Lung (tissue), 12 donors: ENCODE data around the gene STAT5B. TPM values are rescaled to one million over a fixed set of nuclear protein-coding genes. Genes with fewer than 3 reads are reported as not detected.

Experiments
- ATAC-seq: fragments of 200-7000 bp; cut with Tn5 transposase; one replicate; pipeline ENCODE4 v1.9.1; 2020; ENCODE audit warnings: moderate number of reproducible peaks; ENCODE audit not compliant: insufficient read depth, low FRiP score
- DNase-seq, 3 donors: peaks; one replicate each; pipeline ENCODE4 v3.0.0-alpha.2; 2013 to 2017
- H3K27ac ChIP-seq, 2 donors: one replicate each; pipeline ENCODE4 v1.5.1; 2013; ENCODE audit warnings: mild to moderate bottlenecking in 2 of 2, moderate library complexity in 2 of 2, control low read depth in 1 of 2, inconsistent platforms in 1 of 2, low read depth in 1 of 2, low read length in 1 of 2
- H3K27me3 ChIP-seq, 3 donors: one replicate each; pipeline ENCODE4 v1.5.1; 2013; ENCODE audit warnings: low read length in 2 of 3; ENCODE audit not compliant: control insufficient read depth in 3 of 3, insufficient read depth in 3 of 3
- H3K36me3 ChIP-seq, 4 donors: one replicate each; pipeline ENCODE4 v1.5.1; 2013; ENCODE audit warnings: low read length in 4 of 4, mild to moderate bottlenecking in 1 of 4, moderate library complexity in 1 of 4; ENCODE audit not compliant: control insufficient read depth in 4 of 4, insufficient read depth in 4 of 4
- H3K4me1 ChIP-seq, 5 donors: one replicate each; pipeline ENCODE4 v1.5.1; 2013; ENCODE audit warnings: low read length in 5 of 5, mild to moderate bottlenecking in 2 of 5, moderate library complexity in 1 of 5; ENCODE audit not compliant: control insufficient read depth in 5 of 5, insufficient read depth in 5 of 5
- H3K4me3 ChIP-seq: one replicate; pipeline ENCODE4 v1.5.1; 2013; ENCODE audit warnings: mild to moderate bottlenecking, control low read depth, moderate library complexity
- H3K9ac ChIP-seq, 2 donors: one replicate each; pipeline ENCODE4 v1.5.1; 2013; ENCODE audit warnings: low read length in 2 of 2, control low read depth in 1 of 2; ENCODE audit not compliant: insufficient read depth in 1 of 2
- H3K9me3 ChIP-seq, 4 donors: one replicate each; pipeline ENCODE4 v1.5.1; 2013; ENCODE audit warnings: low read length in 3 of 4, mild to moderate bottlenecking in 1 of 4, moderate library complexity in 1 of 4; ENCODE audit not compliant: control insufficient read depth in 4 of 4, insufficient read depth in 3 of 4
- CTCF ChIP-seq: IDR thresholded peaks from 2 replicates; pipeline ENCODE4 v1.5.1; 2012; ENCODE audit warnings: mild to moderate bottlenecking; ENCODE audit errors: control extremely low read depth, extremely low read depth
- WGBS, 2 donors: extraction: QIAGEN DNeasy Blood & Tissue Kit; methylation state at CpG; one replicate each; pipeline ENCODE4 v1.1.7; 2013; 5-methylcytosine and 5-hydroxymethylcytosine counted together
- polyA plus RNA-seq, 2 donors: library from polyadenylated mRNA; stranded (reverse); fragments of 200-250 nt; gene quantifications; one replicate each; pipeline ENCODE4 v1.2.1, GENCODE V29; 2013
- total RNA-seq, 2 donors: library from RNA; depleted of rRNA in 1 of 2; stranded (reverse); fragments of >200 nt in 1 of 2; gene quantifications; one replicate each; pipeline ENCODE4 v1.2.1, GENCODE V29; 2014 to 2021
- donor health status: control.
- donor health status: control.
- donor health status: Bipolar disorder and iron deficiency.
- donor health status: healthy.
- donor health status: DM: yes; HTN: yes; CAD: no.

STAT5B gene
- total and polyA plus RNA-seq, 4 donors, result 23.3 to 53.6 (median 48.1) TPM

GRCh38 chr17:42309142-42309541 is 33.0 kb upstream of the STAT5B start:
- no peak for ATAC-seq
- 91 to 97% methylated on average over 9 of the region's 9 CpGs for WGBS, 2 donors
- Histone ChIP-seq H3K9ac (no peak overlapping the region), H3K4me1 (peaks cover 0 to 34% (median 24%) of the 10 kb centered on the region in 5 donors), H3K27ac (peak overlapping the region in 1 of 2 donors; percentile 13), H3K4me3 (no peak overlapping the region), H3K9me3 (no peaks in the 10 kb centered on the region), H3K27me3 (no peaks in the 10 kb centered on the region), H3K36me3 (peaks cover 0 to 65% (median 8%) of the 10 kb centered on the region in 4 donors)
- no peak for TF ChIP-seq CTCF
- DNase-seq, result no peak

GRCh38 chr17:42308446-42308845 is 32.3 kb upstream of the STAT5B start:
- no peaks in the 10 kb centered on the region for H3K27me3 ChIP-seq
- no peak for DNase-seq
- WGBS, 2 donors, result 81 to 86% methylated on average over 7 of the region's 7 CpGs
- no peak for ATAC-seq
- H3K9ac ChIP-seq, result no peak overlapping the region
- H3K36me3 ChIP-seq, result peaks cover 0 to 65% (median 3%) of the 10 kb centered on the region in 4 donors
- H3K4me1 ChIP-seq, result peaks cover 0 to 34% (median 24%) of the 10 kb centered on the region in 5 donors
- no peaks in the 10 kb centered on the region for H3K9me3 ChIP-seq
- TF ChIP-seq CTCF, result no peak
- no peak overlapping the region for H3K4me3 ChIP-seq
- H3K27ac ChIP-seq, result no peak overlapping the region

- peaks cover 0 to 57% (median 3%) of the 10 kb centered on the region in 4 donors for H3K36me3 ChIP-seq
- no peak overlapping the region for H3K27ac ChIP-seq
- H3K4me3 ChIP-seq, result no peak overlapping the region
- H3K9ac ChIP-seq, result no peak overlapping the region
- TF ChIP-seq CTCF, result no peak
- no peak for ATAC-seq
- H3K27me3 ChIP-seq, result no peaks in the 10 kb centered on the region
- H3K4me1 ChIP-seq, result peaks cover 0 to 31% (median 23%) of the 10 kb centered on the region in 5 donors
- no peaks in the 10 kb centered on the region for H3K9me3 ChIP-seq
- DNase-seq, result no peak
- 94% methylated on average over 19 of the region's 19 CpGs for WGBS, 2 donors
These were observed 31.3 kb upstream of the STAT5B start for GRCh38 chr17:42307362-42307927.

GRCh38 chr17:42306385-42306667 is 30.1 kb upstream of the STAT5B start:
- Histone ChIP-seq H3K9ac (no peak overlapping the region), H3K4me1 (peaks cover 0 to 21% (median 13%) of the 10 kb centered on the region in 5 donors), H3K36me3 (peaks cover 0 to 65% (median 3%) of the 10 kb centered on the region in 4 donors), H3K27ac (no peak overlapping the region), H3K9me3 (no peaks in the 10 kb centered on the region), H3K27me3 (no peaks in the 10 kb centered on the region), H3K4me3 (no peak overlapping the region)
- no peak for ATAC-seq
- 95 to 98% methylated on average over 5 of the region's 5 CpGs for WGBS, 2 donors
- no peak for DNase-seq
- TF ChIP-seq CTCF, result no peak
